Measurements from ENCODE around the gene MAP1LC3B2. TPM values are rescaled to one million over a fixed set of nuclear protein-coding genes. Genes with fewer than 3 reads are reported as not detected.

The MAP1LC3B2 gene
- total and polyA plus RNA-seq, 10 of the 15 experiments (the other 5 are each of a cell fraction or from before 2014, with no cell fraction given): 0.23 to 2.7 (median 0.72) TPM; not detected in 3

DNA sequence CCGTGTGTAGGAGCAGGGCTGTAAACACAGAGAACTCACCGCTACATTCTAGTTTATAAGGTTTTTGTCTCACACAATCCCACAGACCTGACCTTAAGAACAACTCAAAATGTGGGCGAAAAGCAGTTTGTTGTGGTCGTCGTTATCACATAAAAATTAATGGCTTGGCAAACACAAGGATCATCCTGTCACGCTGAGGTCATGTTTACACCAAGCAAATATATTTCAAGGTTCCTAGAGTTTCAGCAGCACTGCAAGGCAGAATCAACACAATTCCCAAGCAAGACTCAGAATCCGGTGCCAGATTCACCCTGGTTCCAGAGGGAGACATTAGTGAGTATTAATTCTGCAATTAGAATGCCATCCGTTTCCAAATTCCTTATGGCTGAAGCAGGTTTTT is 30.1 kb upstream of the MAP1LC3B2 start:
- Histone ChIP-seq H4K20me1 (ENCODE audit: control insufficient read depth, insufficient read depth) (no peaks in the 10 kb centered on the region), H3K9me3 (replicated peaks; ENCODE audit: control insufficient read depth, insufficient read depth, low read length) (no peaks in the 10 kb centered on the region; the same call in 2 of the 3 replicates), H3K4me3 (no peak overlapping the region), H3K79me2 (ENCODE audit: control insufficient read depth, insufficient read depth, low read length) (no peaks in the 10 kb centered on the region), H3K4me2 (ENCODE audit: control insufficient read depth, insufficient read depth) (no peak overlapping the region), H3K36me3 (ENCODE audit: control insufficient read depth in 2 of 2, insufficient read depth in 2 of 2, low read length in 1 of 2) (no peaks in the 10 kb centered on the region), H2AFZ (ENCODE audit: control insufficient read depth, low read depth, low read length) (no peak overlapping the region), H3K9ac (ENCODE audit: control insufficient read depth, insufficient read depth, low read length) (no peak overlapping the region), H3K27ac (ENCODE audit: control insufficient read depth, insufficient read depth) (no peak overlapping the region), H3K27me3 (replicated peaks in 1 of 2; ENCODE audit: control insufficient read depth in 2 of 2, insufficient read depth in 2 of 2, low read length in 1 of 2) (no peaks in the 10 kb centered on the region; a peak in 1 of 4 replicates), H3K4me1 (ENCODE audit: control insufficient read depth, insufficient read depth, low read length) (no peaks in the 10 kb centered on the region)
- CTCF ChIA-PET: interaction anchor here (0.7 kb wide), 1 partner anchor 11 kb away, joined by 3 read pairs; no protein-coding TSS in a partner anchor
- intact Hi-C loops (cut with micrococcal nuclease; ENCODE audit: unreplicated experiment): no loop called here
- SMC1A ChIA-PET (ENCODE audit: uncharacterized antibody, unreplicated experiment): no interaction called here
- no TSS peak for BruUV-seq (replicated peaks)
- TF ChIP-seq YBX1 (IDR thresholded peaks at IDR 0.05): no peak
- TF ChIP-seq YY1 (IDR thresholded peaks at IDR 0.05; ENCODE audit: low read depth, low read length): no peak
- TF ChIP-seq BACH1 (IDR thresholded peaks at IDR 0.05; ENCODE audit: borderline replicate concordance): no peak
- TF ChIP-seq KDM1A (IDR thresholded peaks at IDR 0.05; ENCODE audit: borderline replicate concordance): no peak
- no peak for TF ChIP-seq NR2F1 (conservative IDR thresholded peaks at IDR 0.05)
- TF ChIP-seq RUNX3 (IDR thresholded peaks at IDR 0.05; ENCODE audit: low read length): no peak
- TF ChIP-seq EP300 (IDR thresholded peaks at IDR 0.05; ENCODE audit: borderline replicate concordance in 1 of 2, control insufficient read depth in 1 of 2, low read depth in 2 of 2, low read length in 2 of 2): no peak
- RAD21 ChIA-PET (ENCODE audit: unreplicated experiment): no interaction called here
- WGBS (ENCODE audit: insufficient coverage, insufficient replicate concordance, low lambda C conversion rate, missing lambda C conversion rate): 84% methylated on average over 8 of the region's 8 CpGs
- FAIRE-seq (no peak), DNase-seq (ENCODE audit: low read depth, low spot score) (no peak), ATAC-seq (no peak)
- POLR2A ChIA-PET: no interaction called here
- in situ Hi-C loops (cut with MboI): no loop called here

GRCh38 chr12:116529686-116530085 is 29.5 kb upstream of the MAP1LC3B2 start:
- Histone ChIP-seq H3K79me2 (ENCODE audit: control insufficient read depth, insufficient read depth, low read length) (no peaks in the 10 kb centered on the region), H3K27me3 (replicated peaks in 1 of 2; ENCODE audit: control insufficient read depth in 2 of 2, insufficient read depth in 2 of 2, low read length in 1 of 2) (no peaks in the 10 kb centered on the region; a peak in 1 of 4 replicates), H3K9ac (ENCODE audit: control insufficient read depth, insufficient read depth, low read length) (no peak overlapping the region), H3K27ac (ENCODE audit: control insufficient read depth, insufficient read depth) (no peak overlapping the region), H4K20me1 (ENCODE audit: control insufficient read depth, insufficient read depth) (no peaks in the 10 kb centered on the region), H3K4me3 (no peak overlapping the region), H2AFZ (ENCODE audit: control insufficient read depth, low read depth, low read length) (no peak overlapping the region), H3K4me1 (ENCODE audit: control insufficient read depth, insufficient read depth, low read length) (no peaks in the 10 kb centered on the region), H3K9me3 (replicated peaks; ENCODE audit: control insufficient read depth, insufficient read depth, low read length) (no peaks in the 10 kb centered on the region; the same call in 2 of the 3 replicates), H3K4me2 (ENCODE audit: control insufficient read depth, insufficient read depth) (no peak overlapping the region), H3K36me3 (ENCODE audit: control insufficient read depth in 2 of 2, insufficient read depth in 2 of 2, low read length in 1 of 2) (no peaks in the 10 kb centered on the region)
- ChIA-PET CTCF (no interaction called here), SMC1A (ENCODE audit: uncharacterized antibody, unreplicated experiment) (interaction anchor here (1.1 kb wide), 1 partner anchor 31 kb away, joined by 3 read pairs; no protein-coding TSS in a partner anchor), POLR2A (no interaction called here), RAD21 (ENCODE audit: unreplicated experiment) (interaction anchor here (0.6 kb wide), 1 partner anchor 288 kb away, joined by 4 read pairs; no protein-coding TSS in a partner anchor)
- intact Hi-C loops (cut with micrococcal nuclease; ENCODE audit: unreplicated experiment) (no loop called here), in situ Hi-C loops (cut with MboI) (no loop called here)
- 49% methylated on average over 2 of the region's 2 CpGs for WGBS (ENCODE audit: insufficient coverage, insufficient replicate concordance, low lambda C conversion rate, missing lambda C conversion rate)
- DNase-seq (ENCODE audit: low read depth, low spot score) (no peak), ATAC-seq (no peak), FAIRE-seq (no peak)
- BruUV-seq (replicated peaks): no TSS peak
- TF ChIP-seq KAT2A (conservative IDR thresholded peaks at IDR 0.05; ENCODE audit: control insufficient read depth, low read depth, low read length): no peak
- TF ChIP-seq CBFB (IDR thresholded peaks at IDR 0.05; ENCODE audit: low read depth): no peak
- TF ChIP-seq E4F1 (IDR thresholded peaks at IDR 0.05; ENCODE audit: borderline replicate concordance, partially characterized antibody): no peak
- TF ChIP-seq, protein P1, sequence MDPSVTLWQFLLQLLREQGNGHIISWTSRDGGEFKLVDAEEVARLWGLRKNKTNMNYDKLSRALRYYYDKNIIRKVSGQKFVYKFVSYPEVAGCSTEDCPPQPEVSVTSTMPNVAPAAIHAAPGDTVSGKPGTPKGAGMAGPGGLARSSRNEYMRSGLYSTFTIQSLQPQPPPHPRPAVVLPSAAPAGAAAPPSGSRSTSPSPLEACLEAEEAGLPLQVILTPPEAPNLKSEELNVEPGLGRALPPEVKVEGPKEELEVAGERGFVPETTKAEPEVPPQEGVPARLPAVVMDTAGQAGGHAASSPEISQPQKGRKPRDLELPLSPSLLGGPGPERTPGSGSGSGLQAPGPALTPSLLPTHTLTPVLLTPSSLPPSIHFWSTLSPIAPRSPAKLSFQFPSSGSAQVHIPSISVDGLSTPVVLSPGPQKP (IDR thresholded peaks at IDR 0.05; ENCODE audit: low read depth, low read length): no peak
- TF ChIP-seq MEF2B (IDR thresholded peaks at IDR 0.05; ENCODE audit: partially characterized antibody, poor library complexity, severe bottlenecking): no peak
- TF ChIP-seq, protein P2, sequence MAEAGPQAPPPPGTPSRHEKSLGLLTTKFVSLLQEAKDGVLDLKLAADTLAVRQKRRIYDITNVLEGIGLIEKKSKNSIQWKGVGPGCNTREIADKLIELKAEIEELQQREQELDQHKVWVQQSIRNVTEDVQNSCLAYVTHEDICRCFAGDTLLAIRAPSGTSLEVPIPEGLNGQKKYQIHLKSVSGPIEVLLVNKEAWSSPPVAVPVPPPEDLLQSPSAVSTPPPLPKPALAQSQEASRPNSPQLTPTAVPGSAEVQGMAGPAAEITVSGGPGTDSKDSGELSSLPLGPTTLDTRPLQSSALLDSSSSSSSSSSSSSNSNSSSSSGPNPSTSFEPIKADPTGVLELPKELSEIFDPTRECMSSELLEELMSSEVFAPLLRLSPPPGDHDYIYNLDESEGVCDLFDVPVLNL (IDR thresholded peaks at IDR 0.05; ENCODE audit: low read depth, low read length): no peak
